NCI-H2029 treated with DMSO at 0.1 percent for 48 hours (cell line): ENCODE data around the gene NRF1.

Experiments used
- DNase-seq: peaks from one replicate; lab custom pipeline; 2025; lab: John Stamatoyannopoulos, UW

NRF1 gene

DNA sequence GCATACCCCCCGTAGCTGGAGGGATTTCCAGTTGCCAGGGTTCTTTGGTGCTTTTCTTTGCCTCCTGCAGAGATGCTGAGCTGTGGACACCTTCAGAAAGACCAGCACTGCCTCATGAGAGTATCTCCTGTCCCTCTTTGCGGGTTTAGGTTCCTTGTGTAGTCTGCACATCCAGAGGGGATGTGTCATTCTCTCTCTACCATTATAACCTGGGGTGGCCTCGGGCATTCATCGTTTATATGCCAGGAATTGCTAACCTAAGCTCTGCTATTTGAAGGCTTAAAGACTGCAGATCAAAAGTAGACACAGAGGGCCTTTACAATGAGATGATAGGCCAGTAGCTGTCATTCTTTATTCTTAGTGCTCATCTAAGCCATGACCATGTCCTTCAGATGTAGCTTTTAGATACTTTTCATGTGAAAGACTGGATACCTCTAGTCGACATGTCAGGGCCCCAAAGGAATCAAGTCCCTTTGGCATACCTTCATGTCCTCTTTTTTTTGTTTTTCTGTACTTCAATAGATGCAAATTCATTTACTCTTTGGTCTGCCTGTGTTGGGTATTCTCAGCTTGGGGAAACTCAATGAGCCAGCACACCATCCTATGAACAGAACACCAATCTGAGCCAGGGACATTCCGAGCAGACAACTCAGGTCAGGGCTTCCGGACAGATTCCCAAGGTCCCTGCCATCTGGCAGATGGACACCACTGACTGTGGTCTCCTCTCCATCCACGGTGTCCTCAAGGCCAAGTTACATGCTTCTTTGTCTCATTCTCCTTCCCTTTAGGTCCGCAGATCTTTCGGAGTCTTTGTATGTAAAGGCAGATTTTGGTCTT lies 129.3 kb downstream of the NRF1 start:
- no peak for DNase-seq

DNA sequence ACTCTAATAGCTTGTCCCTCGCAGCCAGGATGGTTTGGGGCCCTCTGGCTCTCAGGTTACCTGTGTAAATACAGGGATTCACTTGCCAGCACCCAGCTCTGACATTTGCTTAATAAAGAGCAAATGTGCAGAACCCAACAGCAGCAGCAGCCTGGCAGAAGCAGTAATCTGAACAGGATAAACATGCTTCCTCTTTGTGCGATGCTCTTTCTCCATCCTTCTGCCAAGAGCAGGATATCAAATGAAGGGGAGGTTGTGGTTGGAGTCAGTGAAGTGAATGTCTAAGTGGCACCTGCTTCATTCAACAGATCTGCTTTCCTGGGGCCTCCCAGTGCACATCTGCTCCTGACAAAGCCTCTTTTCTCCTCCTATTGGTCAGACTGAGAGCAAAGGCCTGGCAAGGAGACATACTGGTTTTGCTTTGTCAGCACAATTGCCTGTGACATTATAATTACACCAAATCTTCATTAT lies 130.3 kb downstream of the NRF1 start:
- DNase-seq: peak; percentile 98

DNA sequence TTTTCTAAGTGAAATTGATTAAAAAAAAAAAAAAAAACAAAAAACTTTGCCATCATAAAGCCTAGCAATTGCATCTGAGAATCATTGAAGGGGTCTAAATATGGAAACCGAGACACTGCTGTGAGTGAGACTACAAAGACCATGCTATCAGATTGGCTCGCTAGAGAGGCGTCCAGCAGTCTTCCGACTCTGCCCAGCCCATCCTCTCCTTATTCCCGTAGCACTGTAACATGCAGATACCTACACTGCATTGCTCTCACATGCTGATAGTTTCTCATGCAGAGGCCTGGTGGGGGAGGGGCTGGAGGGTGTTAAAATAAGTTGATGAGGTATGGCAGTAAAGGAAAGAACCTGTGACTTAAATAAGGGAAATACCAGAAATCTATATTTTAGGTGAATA lies 130.7 kb downstream of the NRF1 start:
- DNase-seq: no peak

DNA sequence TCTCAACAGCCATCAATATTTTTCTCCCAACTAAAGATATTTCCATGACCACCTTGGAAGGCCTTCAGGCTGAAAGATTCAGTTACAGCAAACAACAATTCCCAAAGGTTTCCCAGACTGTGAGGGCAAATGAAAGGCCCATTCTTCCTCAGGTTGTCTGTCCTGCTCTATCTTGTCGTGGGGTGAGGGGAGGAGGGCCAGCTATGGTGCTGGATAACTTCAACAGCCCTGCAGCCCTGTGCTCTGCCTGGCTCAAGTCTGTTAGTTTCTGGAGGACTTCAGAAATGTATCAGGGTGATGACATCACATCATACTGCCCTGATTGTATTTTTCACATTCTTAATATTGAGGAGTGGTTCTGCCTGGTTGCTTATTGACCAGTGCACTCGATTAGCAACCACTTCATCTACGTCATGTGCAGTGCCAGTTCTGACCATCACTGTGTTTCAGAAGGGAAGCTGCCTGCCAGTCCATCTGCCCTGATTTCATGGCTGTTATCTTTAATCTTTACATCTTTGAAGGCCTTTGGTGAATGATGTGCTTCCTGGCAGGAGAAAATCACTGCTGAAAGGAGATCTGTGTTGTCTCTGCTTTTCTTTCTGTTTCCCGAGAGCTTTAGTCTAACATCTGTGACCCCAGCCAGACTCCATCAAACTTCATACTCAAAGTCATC lies 135.5 kb downstream of the NRF1 start:
- no peak for DNase-seq

DNA sequence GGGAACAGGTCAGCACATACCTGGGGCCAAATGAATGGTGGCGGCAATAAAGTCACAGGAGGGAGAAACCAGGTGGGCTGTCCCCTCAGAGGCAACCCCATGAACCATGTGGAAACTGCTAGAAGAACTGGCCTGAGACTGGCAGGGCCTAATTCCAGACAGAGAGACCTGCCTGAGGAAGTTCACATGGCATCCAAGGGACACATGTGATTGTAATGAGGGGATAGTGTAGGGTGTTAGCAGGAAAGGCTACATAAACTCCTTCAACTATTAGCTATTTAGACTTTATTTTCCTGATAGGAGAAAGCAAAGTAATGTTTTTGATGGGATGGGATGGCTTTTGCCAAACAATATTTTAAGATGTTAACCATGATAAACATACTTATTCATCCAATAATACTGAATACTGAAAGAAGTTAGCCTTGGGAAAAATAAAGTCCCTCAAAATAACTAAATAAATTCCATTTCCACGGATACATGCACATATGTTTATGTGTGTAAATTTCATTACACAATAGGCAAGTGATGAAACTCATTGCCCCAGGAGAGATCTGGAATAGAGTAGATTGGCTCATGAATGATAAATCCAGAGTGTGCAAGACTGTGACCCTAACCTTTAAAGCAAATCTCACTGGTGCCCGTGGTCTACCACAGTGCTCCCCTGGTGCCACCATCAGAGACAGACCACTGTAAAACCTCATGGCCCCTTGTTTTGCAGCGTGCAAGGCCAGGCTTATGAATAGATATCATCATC lies 137.0 kb downstream of the NRF1 start:
- DNase-seq: no peak

DNA sequence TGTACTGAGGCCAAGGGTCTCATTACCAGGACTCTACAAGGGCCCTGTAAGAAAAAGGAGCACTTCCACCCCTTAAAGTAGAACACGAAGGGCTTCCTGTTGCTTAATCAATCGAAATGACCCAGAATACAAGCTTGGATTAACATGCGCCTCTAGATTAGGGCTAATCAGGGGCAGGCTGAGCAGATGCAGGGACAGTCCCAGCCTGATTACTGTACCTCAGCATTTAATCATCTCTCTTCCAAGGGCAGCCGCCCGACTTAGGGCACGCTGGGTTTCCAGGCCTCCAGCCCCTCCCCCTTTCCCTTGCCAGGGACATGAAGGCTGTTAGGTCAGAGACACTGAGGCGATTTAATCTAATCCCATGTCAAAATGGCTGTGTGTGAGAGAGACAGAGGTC lies 138.6 kb downstream of the NRF1 start:
- no peak for DNase-seq

DNA sequence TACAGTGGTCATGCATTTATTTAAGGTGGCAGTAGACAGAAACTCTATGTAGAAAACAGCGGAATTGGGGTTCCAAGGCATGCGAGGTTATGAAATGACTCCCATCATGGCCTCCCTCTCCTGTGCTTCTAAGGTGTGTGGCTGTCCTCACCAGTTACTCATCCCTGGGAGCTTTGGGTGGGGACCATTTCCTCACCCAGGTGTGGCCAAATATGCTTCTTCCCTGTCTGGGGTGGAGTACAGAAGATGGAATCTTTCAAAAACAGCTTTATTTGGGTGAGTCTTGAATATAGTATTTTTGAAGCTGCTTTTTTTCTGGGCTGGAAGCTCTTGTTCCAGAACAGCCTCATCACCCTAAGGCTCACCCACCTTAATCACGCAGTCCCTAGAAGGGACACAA lies 139.0 kb downstream of the NRF1 start:
- DNase-seq: no peak

DNA sequence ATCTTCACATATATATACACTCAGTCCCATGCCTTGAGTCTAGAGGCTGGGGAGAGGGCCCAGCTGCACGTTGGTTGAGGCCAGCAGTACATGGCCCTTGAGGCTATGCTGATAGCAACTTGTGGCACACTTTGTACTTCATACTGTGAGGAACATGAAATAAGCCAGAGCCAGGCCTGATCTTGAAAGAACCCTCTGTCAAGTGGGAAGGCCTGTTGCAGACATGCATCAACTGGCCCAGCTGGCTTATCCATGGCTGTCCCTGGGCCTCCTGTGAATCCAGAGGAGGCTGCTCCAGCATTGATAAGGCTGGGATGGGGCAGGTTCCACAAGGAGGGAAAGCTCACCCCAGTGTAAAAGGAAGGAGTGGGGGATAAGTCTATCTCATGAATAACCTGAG lies 140.4 kb downstream of the NRF1 start:
- no peak for DNase-seq

DNA sequence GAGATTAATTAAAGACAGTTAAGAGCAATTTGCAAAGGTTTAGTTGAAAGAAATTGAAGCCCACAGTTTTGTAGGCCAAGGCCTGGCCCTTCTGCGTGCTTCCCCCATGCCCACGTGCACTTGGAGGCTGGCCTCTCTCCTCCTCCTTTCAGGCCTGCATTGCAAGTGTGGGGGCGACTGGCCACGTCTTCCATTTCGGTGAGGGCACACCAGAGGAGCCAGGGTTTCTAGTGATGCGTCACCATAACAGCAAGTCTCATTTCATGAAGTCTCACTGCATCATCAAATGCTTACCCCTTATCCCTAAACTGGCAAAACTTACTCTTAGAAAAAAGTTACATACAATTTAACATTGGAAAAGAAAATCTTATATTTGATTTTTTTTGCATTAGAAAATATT lies 141.2 kb downstream of the NRF1 start:
- DNase-seq: no peak

DNA sequence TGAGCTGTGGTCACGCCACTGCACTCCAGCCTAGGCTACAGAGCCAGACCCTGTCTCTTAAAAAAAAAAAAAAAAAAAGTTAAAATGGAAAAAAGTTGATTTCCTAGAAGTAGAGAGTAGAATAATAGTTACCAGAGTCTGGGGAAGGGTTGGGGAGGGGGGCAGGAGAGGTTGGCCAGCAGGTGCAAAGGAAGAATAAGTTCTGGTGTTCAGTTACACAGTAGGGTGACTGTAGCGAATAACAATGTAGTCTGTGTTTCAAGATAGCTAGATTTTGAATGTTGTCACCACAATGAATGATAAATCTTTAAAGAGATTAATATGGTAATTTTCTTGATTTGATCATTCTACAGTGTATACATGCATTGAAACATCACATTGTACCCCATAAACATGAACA lies 142.9 kb downstream of the NRF1 start:
- no peak for DNase-seq

DNA sequence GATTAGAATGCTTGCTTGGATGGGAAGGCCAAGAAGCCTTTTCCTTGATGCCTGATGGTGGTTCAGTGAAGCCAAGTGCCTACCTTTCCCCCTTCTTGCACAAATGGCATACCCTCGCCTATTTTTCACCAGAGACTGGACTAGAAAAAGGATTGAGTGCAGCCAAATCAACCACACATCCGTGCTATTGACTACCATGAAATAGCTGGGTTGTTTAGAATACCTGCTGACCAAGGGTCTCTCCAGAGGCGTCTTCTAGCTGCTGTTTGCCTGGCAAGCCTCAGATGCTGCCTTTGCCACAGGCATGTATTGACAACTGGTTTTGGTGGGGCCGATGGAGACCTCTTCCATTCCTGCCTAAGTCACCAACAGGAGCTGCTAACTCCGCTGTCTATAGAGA lies 146.5 kb downstream of the NRF1 start:
- DNase-seq: no peak

DNA sequence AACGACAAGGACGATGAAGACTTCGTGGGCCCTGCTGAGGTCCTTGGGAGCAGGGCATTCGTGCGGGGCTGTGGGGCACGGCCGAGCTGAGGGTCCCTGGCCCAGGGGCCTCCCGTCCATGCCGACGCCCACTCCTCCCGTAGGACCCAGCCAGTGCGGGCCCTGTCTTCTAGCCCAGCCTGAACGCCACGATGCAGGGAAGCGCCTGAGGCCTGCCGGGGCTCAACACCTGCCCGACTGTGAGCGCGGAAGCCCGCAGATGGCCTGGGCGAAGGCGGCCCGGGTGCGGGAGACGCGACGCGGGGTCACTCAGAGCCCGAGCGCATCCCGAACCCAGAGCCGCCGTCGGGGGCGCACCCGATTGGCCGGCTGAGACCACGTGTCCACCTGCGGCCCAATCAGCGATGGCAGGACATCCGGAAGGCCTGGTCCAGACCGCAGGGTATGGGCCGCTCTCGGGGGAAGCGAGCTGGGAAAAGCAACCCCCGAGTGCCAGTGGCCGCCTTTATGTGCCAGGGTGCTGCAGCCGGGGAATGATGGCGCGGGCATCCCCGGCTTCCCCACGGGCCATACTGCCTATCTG lies 151.0 kb downstream of the NRF1 start:
- no peak for DNase-seq

DNA sequence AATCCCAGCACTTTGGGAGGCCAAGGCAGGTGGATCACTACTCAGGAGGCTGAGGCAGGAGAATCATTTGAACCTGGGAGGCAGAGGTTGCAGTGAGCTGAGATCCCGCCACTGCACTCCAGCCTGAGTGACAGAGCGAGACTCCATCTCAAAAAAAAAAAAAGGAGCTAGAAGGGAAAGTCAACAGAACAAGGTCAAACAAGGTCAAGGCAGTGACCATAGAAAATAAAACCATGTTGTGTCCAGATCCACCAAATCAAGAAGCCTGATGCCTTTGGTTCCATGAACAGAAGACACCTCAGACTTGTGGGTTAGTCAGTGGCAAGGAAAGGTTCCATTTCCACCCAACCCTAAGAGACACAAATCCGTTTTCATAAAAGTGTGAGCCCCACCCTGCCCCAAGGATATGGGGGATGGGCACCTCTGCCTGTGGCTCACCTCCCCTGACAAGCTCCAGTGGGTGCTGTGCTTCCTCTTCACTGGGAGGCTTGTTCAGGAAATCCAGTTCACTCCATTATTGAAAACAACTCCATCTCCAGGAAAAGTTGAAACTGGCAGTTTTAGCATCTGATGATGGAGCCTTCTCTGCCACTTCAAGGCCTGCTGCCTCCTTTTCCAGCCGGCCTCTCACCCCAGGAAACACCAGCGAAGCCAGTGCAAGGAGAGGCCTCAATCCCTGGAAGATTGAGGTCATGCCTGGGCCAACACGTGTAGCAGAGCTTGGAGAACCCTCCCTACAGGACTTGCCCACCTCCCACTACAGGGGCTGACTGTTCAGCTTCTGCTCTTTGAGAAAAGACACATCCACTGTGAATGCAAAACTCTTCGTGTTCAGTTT lies 152.9 kb downstream of the NRF1 start:
- no peak for DNase-seq

DNA sequence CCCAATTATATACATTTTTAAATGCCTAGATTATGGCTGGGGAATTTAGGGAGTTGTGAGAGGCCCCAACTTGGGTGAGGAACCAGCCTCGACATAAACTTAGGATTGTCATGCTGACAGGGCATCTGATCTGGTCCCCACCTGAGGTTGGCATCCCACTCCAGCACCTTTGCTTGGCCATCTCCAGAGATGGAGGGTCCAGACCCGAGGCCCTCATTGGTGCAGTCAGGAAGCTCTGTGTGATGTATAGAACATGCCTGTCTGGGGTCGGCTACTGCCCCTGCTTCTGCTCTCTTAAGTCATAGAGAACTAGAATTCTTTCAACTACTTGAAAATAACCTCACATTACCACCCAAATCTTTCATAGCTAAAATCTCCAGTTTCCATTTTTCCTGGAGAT lies 153.8 kb downstream of the NRF1 start:
- no peak for DNase-seq

DNA sequence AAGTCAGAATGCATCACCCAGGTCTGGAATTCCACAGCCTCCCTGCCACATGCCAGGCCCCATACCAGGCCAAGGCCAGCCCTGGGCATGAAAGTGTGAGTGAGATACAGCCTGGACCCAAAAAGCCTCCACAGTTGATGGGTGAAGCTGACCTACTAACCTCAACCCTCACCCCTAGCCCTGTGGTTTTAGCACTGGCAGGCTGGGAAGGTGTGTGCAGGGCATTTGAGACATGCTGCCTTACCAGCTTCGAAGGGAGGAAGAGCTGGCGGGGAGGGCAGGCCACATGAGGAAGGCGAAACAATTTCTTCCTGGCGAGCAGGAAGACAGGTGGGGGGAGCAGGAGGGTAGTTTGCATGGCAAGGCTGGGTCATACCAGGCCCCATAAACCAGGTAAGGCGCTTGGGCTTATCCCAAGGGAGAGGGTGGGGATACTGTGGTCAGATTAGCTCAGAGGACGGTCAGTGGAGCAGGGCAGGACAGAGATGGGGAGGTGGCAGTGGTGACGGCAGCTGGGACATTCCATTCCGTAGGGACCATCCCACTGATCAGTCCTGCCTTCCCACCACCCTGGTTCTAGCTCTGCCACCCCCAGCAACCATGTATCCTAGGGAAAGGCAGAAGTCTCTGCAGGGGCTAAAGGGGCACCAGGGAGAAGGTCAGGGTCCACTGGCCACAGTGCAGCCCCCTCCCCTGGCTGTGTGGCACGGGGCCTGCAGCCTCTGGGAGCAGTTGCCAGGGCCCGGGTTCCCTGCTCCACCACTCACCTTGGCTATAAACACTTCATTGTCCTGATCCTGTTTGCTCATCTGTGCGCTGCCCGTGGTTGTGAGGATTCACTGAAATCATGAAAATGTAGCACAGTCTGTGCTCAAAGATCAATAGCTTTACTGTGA lies 155.8 kb downstream of the NRF1 start:
- no peak for DNase-seq

DNA sequence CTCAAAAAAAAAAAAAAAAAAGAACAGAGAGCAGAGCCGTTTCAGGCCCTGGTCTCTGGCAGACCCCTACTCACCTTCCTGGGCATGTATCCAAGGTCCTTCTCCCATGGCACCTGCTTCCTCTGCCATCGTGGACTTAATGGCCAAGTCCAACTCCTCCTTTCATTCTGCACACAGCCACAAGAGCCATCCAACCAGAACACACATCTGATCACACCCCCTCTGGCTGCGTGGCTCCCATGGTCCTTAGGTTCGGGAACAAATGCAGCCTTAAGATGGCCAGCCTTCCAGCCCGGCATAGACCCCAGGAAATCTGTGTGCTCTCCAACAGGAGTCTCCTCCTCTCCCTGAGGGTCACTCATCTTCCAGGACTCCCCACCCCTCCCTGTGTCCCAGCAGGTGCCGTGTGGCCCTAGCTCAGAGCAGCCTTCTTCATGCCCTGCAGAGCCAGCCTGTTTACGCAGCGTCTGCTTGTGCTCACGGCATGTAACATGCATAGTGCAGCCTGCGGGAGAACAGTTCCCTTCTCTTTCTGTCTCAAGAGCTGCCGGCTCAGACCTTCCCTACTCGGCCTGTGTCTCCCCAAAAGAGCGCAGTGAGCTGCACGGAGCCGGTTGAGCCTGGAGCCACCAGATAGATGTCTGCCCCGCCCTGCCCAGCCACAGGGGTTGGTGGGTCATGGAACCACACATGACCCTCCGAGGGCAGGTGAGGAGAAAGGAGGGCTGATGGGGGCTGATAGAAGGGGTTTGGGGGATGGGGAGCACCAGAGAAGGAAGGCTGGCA lies 157.3 kb downstream of the NRF1 start:
- peak; percentile 75 for DNase-seq

DNA sequence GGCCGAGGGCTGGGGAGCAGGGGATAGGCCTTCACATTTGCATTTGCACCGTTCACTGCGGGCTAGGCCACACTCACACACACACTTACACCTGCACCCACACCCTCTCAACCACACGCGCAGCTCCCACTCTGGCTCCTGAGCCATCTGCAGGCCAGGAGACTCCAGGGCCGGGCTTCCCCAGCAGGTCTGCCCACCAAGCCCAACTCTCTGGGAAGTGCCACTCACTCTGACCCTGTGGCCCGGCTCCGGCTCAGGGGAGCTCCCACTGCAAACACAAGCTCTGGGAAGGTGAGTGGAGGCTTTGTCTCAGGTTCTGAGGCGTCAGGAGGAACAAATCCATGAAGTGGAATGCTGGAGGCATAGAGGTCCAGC lies 157.9 kb downstream of the NRF1 start:
- DNase-seq: no peak

DNA sequence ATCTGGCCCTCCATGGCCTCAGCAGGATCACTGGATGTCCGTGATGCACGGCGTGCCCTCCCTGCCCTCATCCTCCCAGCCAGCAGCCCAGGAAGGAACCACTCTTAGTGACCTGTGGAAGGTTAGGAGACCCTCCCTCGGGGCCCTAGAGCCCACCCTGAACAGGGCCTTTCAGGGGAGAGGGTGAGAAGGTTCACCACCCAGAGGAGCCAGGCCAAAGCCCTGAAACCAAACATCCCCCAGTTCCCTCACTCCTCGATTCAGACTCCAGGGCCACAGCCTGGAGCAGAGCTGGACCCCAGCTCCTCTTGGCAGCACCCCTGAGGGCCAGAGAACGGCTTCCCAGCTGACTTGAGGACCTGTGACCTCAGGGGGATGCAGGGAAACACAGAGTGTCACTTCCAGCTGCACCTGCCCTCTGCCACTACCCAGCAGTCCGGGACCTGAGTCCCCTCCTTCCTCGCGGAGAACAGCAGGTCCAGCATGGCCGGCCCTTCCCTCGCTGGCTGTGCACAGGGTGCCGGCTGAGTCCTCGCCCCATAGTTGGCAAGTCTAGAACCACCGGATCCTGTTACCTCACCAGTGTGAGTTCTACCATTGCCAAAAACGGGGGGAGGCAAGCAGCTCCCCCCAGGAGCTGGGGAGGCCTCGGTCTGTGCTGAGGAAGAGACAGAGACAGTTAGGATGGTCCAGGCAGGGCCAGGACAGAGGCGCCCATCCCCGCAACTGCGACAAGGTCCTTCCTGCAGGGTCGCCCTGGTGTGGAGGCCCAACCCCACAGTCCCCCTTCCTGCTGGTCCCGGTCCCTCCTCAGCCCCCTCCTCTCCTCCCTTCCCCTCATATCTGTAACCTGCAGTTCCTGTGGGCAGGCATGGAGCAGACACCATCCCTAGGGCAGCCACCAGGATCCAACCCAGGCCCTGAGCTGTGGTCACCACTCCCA lies 158.6 kb downstream of the NRF1 start:
- no peak for DNase-seq
